PC-9 (cell line): ENCODE results near the gene PALM. TPM values are rescaled to one million over a fixed set of nuclear protein-coding genes. Genes with fewer than 3 reads are reported as not detected.
"Not testable (repeated sequence)": the region's sequence is repeated elsewhere in the genome, so short reads cannot be mapped to it uniquely, and the experiment has no call there.

Experiments used
- BruUV-seq: library from RNA; stranded (reverse); fragments of 400-500 nt; replicated peaks from 2 replicates; lab custom pipeline; 2021; lab: Mats Ljungman, UMichigan
- CTCF ChIA-PET: fragments of 300-600 bp; sonication (Branson Sonifier 250); formaldehyde crosslinking; loops from one replicate; lab custom pipeline; 2022; ENCODE audit warnings: antibody characterized with exemption; lab: Charles Lee
- POLR2A ChIA-PET: fragments of 300-600 bp; sonication (Branson Sonifier 250); formaldehyde crosslinking; loops from one replicate; lab custom pipeline; 2022; ENCODE audit warnings: antibody characterized with exemption; ENCODE audit not compliant: unreplicated experiment; lab: Charles Lee
- DNase-seq, 2 experiments: peaks; one replicate each; pipeline versions ENCODE4 v3.0.0 to v3.0.0-alpha.2; 2015 to 2022; ENCODE audit warnings: mixed read lengths in 1 of 2
- H2AFZ ChIP-seq: fragments of 200-600 bp; sonication (generic); 2 replicates; pipeline ENCODE4 v1.8.1; 2017; ENCODE audit warnings: antibody characterized with exemption
- H3F3A ChIP-seq: fragments of 200-600 bp; sonication (generic); 2 replicates; pipeline ENCODE4 v1.8.1; 2017; ENCODE audit warnings: antibody characterized with exemption, mild to moderate bottlenecking, low read depth; ENCODE audit not compliant: insufficient read depth
- H3K27ac ChIP-seq: fragments of 200-600 bp; sonication (generic); 2 replicates; pipeline ENCODE4 v1.6.1; 2016; ENCODE audit warnings: mixed run types
- H3K27me3 ChIP-seq: fragments of 200-600 bp; sonication (generic); 2 replicates; pipeline ENCODE4 v1.6.1; 2016; ENCODE audit warnings: low read depth, mixed run types; ENCODE audit not compliant: insufficient read depth
- H3K36me3 ChIP-seq: fragments of 200-600 bp; sonication (generic); 2 replicates; pipeline ENCODE4 v1.6.1; 2016; ENCODE audit warnings: low read depth, mixed run types
- H3K4me1 ChIP-seq: fragments of 200-600 bp; sonication (generic); replicated peaks from 2 replicates; pipeline ENCODE4 v1.6.1; 2016; ENCODE audit warnings: mixed run types; ENCODE audit not compliant: insufficient read depth
- H3K4me2 ChIP-seq: fragments of 200-600 bp; sonication (generic); 2 replicates; pipeline ENCODE4 v1.6.1; 2017; ENCODE audit warnings: mixed run types
- H3K4me3 ChIP-seq: fragments of 200-600 bp; sonication (generic); 2 replicates; pipeline ENCODE4 v1.6.1; 2016; ENCODE audit warnings: mixed run types
- H3K79me2 ChIP-seq: fragments of 200-600 bp; sonication (generic); 2 replicates; pipeline ENCODE4 v1.6.1; 2017; ENCODE audit warnings: low read depth, mixed run types
- H3K9me2 ChIP-seq: fragments of 200-600 bp; sonication (generic); 2 replicates; pipeline ENCODE4 v1.8.1; 2017; ENCODE audit warnings: mild to moderate bottlenecking; ENCODE audit not compliant: insufficient read depth
- H3K9me3 ChIP-seq: fragments of 200-600 bp; sonication (generic); 2 replicates; pipeline ENCODE4 v1.8.1; 2016; ENCODE audit warnings: low read depth; ENCODE audit not compliant: insufficient read depth
- H4K20me1 ChIP-seq: fragments of 200-600 bp; sonication (generic); 2 replicates; pipeline ENCODE4 v1.8.1; 2017; ENCODE audit not compliant: insufficient read depth
- CTCF ChIP-seq: fragments of 200-600 bp; sonication (generic); conservative IDR thresholded peaks from 2 replicates; pipeline ENCODE4 v1.6.1; 2017; ENCODE audit warnings: mixed run types, antibody characterized with exemption, mild to moderate bottlenecking, moderate library complexity
- EZH2 ChIP-seq: fragments of 200-600 bp; sonication (generic); IDR thresholded peaks from 2 replicates; pipeline ENCODE4 v1.8.0; 2017; ENCODE audit warnings: antibody characterized with exemption, low read depth
- intact Hi-C: fragments of 100-400 bp; cut with micrococcal nuclease; formaldehyde crosslinking; loops from one replicate; pipeline ENCODE4 v1.10.0; 2022; ENCODE audit not compliant: unreplicated experiment
- total RNA-seq: library from RNA; stranded (reverse); gene quantifications from 2 replicates; pipeline ENCODE4 v1.2.3, GENCODE V29; 2021

Gene PALM
- total RNA-seq, 1 experiment from 2014 or later, result 1.8 TPM

GRCh38 chr19:662962-663681 is 45.6 kb upstream of the PALM start, which contains the start of gene RNF126:
Gene RNF126, minus strand, starts transcription at chr19:663214. Its CDS starts 93 bp downstream, at chr19:663121.
- no peak for TF ChIP-seq CTCF
- TF ChIP-seq EZH2, result no peak
- Histone ChIP-seq H4K20me1 (peaks cover 38% of the 10 kb centered on the region), H3K27me3 (no peaks in the 10 kb centered on the region), H3K36me3 (0 out of 2 replicates have a peak, but pooled peaks cover 4% of the 10 kb centered on the region), H3K27ac (peak within 1 kb of the TSS; percentile 61), H3K9me2 (no peaks in the 10 kb centered on the region), H3K9me3 (no peaks in the 10 kb centered on the region), H3K79me2 (peaks cover 48% of the 10 kb centered on the region), H3K4me3 (peak within 1 kb of the TSS; percentile 99), H3K4me1 (peaks cover 14% of the 10 kb centered on the region), H3F3A (peaks cover 8% of the 10 kb centered on the region), H2AFZ (peak within 1 kb of the TSS; percentile 83), H3K4me2 (peak within 1 kb of the TSS; percentile 100)
- intact Hi-C loops, result loop anchor here (1.0 to 10.0 kb wide), 5 partner anchors 14 to 262 kb away; partner anchors contain the start of genes ARID3A, HCN2 and MISP
- peak; percentile 66 to 87 for DNase-seq
- BruUV-seq, result no TSS peak
- ChIA-PET POLR2A (interaction anchor here (0.5 to 0.7 kb wide), 4 partner anchors 14 to 191 kb away, joined by 4 to 11 read pairs (median 6); no protein-coding TSS in a partner anchor), CTCF (interaction anchor here (0.7 kb wide), 1 partner anchor 582 kb away, joined by 12 read pairs; no protein-coding TSS in a partner anchor)

GRCh38 chr19:663682-664117 is 45.0 kb upstream of the PALM start:
- Histone ChIP-seq H3K27ac (peak overlapping the region; percentile 41; the same call in 1 of the 2 replicates), H3K27me3 (no peaks in the 10 kb centered on the region), H4K20me1 (peaks cover 33% of the 10 kb centered on the region), H3K9me3 (no peaks in the 10 kb centered on the region), H3K4me1 (peaks cover 17% of the 10 kb centered on the region), H3K9me2 (no peaks in the 10 kb centered on the region), H3K4me2 (peak overlapping the region; percentile 90), H2AFZ (peak overlapping the region; percentile 83), H3K79me2 (peaks cover 42% of the 10 kb centered on the region), H3F3A (peaks cover 8% of the 10 kb centered on the region), H3K36me3 (0 out of 2 replicates have a peak, but pooled peaks cover 4% of the 10 kb centered on the region), H3K4me3 (peak overlapping the region; percentile 71)
- no peak for DNase-seq
- CTCF ChIA-PET, result no interaction called here
- intact Hi-C loops, result loop anchor here (1.0 to 10.0 kb wide), 5 partner anchors 14 to 261 kb away; partner anchors contain the start of genes ARID3A, HCN2 and MISP
- POLR2A ChIA-PET, result interaction anchor here (0.5 to 0.7 kb wide), 3 partner anchors 13 to 133 kb away, joined by 4 to 6 read pairs (median 5); no protein-coding TSS in a partner anchor
- no peak for TF ChIP-seq EZH2
- TF ChIP-seq CTCF, result no peak
- BruUV-seq, result TSS peak; percentile 38

GRCh38 chr19:664913-665443 is 43.8 kb upstream of the PALM start:
- Histone ChIP-seq H3F3A (peaks cover 13% of the 10 kb centered on the region), H2AFZ (no peak overlapping the region), H3K79me2 (peaks cover 29% of the 10 kb centered on the region), H3K27me3 (no peaks in the 10 kb centered on the region), H3K9me3 (no peaks in the 10 kb centered on the region), H3K36me3 (0 out of 2 replicates have a peak, but pooled peaks cover 4% of the 10 kb centered on the region), H3K9me2 (no peaks in the 10 kb centered on the region), H3K4me2 (peak overlapping the region; percentile 54), H3K27ac (no peak overlapping the region), H3K4me3 (no peak overlapping the region), H3K4me1 (peaks cover 20% of the 10 kb centered on the region), H4K20me1 (peaks cover 20% of the 10 kb centered on the region)
- TF ChIP-seq EZH2 (no peak), CTCF (peak; percentile 93)
- ChIA-PET POLR2A (no interaction called here), CTCF (no interaction called here)
- intact Hi-C loops, result loop anchor here (1.0 to 10.0 kb wide), 4 partner anchors 69 to 260 kb away; partner anchors contain the start of genes ARID3A, HCN2 and MISP
- BruUV-seq, result no TSS peak
- peak; percentile 54 to 83 for DNase-seq

- peaks cover 10% of the 10 kb centered on the region for H3K4me1 ChIP-seq
- H4K20me1 ChIP-seq, CTCF ChIA-PET, DNase-seq, POLR2A ChIA-PET, H3K79me2 ChIP-seq, H3K9me2 ChIP-seq, BruUV-seq, H3K4me2 ChIP-seq, H3K36me3 ChIP-seq, H3K9me3 ChIP-seq, H3K27me3 ChIP-seq, H3K27ac ChIP-seq, H3K4me3 ChIP-seq, H2AFZ ChIP-seq: not testable (repeated sequence)
- intact Hi-C loops, result loop anchor here (10.0 kb wide), 1 partner anchor 258 kb away; the partner anchor contains the start of gene ARID3A
- peaks cover 13% of the 10 kb centered on the region for H3F3A ChIP-seq
Measured at GRCh38 chr19:666985-667573, 41.7 kb upstream of the PALM start.
